ENCODE data around the gene SPTBN2. TPM values are rescaled to one million over a fixed set of nuclear protein-coding genes. Genes with fewer than 3 reads are reported as not detected.
"Not testable (repeated sequence)": the region's sequence is repeated elsewhere in the genome, so short reads cannot be mapped to it uniquely, and the experiment has no call there.

SPTBN2 gene
- total and polyA plus RNA-seq, 4 donors, result 34.6 to 88.2 (median 74.1) TPM

- no peaks in the 10 kb centered on the region for H3K9me3 ChIP-seq (ENCODE audit: control insufficient read depth, insufficient read depth, low read length)
- 96% methylated on average over 5 of the region's 7 CpGs for WGBS (ENCODE audit: insufficient coverage)
- H3K36me3 ChIP-seq (ENCODE audit: control insufficient read depth, insufficient read depth, low read length), result peaks cover 67% of the 10 kb centered on the region
- no peak for DNase-seq (ENCODE audit: low read depth in 4 of 6, low spot score in 6 of 6)
- H3K4me1 ChIP-seq (ENCODE audit: control insufficient read depth, insufficient read depth, low read length), result no peaks in the 10 kb centered on the region
- no peaks in the 10 kb centered on the region for H3K27me3 ChIP-seq (ENCODE audit: control insufficient read depth, insufficient read depth, low read length)
- no peak overlapping the region for H3K27ac ChIP-seq (ENCODE audit: low read depth, low read length)
- H3K4me3 ChIP-seq (ENCODE audit: low read depth, low read length), result no peak overlapping the region
These were observed 76.4 kb downstream of the SPTBN2 start for GRCh38 chr11:66652651-66653050.

- Histone ChIP-seq H3K27ac (ENCODE audit: low read depth, low read length) (no peak overlapping the region), H3K4me1 (ENCODE audit: control insufficient read depth, insufficient read depth, low read length) (no peaks in the 10 kb centered on the region), H3K27me3 (ENCODE audit: control insufficient read depth, insufficient read depth, low read length) (no peaks in the 10 kb centered on the region), H3K4me3 (ENCODE audit: low read depth, low read length) (no peak overlapping the region), H3K36me3 (ENCODE audit: control insufficient read depth, insufficient read depth, low read length) (peaks cover 69% of the 10 kb centered on the region), H3K9me3 (ENCODE audit: control insufficient read depth, insufficient read depth, low read length) (no peaks in the 10 kb centered on the region)
- no peak for DNase-seq (ENCODE audit: low read depth in 4 of 6, low spot score in 6 of 6)
- no CpG with 5 or more reads among the region's 2 CpGs for WGBS (ENCODE audit: insufficient coverage)
These were observed 78.0 kb downstream of the SPTBN2 start for GRCh38 chr11:66651016-66651415.

- peaks cover 64% of the 10 kb centered on the region for H3K36me3 ChIP-seq (ENCODE audit: control insufficient read depth, insufficient read depth, low read length)
- no peaks in the 10 kb centered on the region for H3K9me3 ChIP-seq (ENCODE audit: control insufficient read depth, insufficient read depth, low read length)
- DNase-seq (ENCODE audit: low read depth in 4 of 6, low spot score in 6 of 6), result no peak
- 85% methylated on average over 5 of the region's 5 CpGs for WGBS (ENCODE audit: insufficient coverage)
- no peak overlapping the region for H3K4me3 ChIP-seq (ENCODE audit: low read depth, low read length)
- no peaks in the 10 kb centered on the region for H3K27me3 ChIP-seq (ENCODE audit: control insufficient read depth, insufficient read depth, low read length)
- no peak overlapping the region for H3K27ac ChIP-seq (ENCODE audit: low read depth, low read length)
- H3K4me1 ChIP-seq (ENCODE audit: control insufficient read depth, insufficient read depth, low read length), result no peaks in the 10 kb centered on the region
These were observed 79.1 kb downstream of the SPTBN2 start for GRCh38 chr11:66649903-66650302.

GRCh38 chr11:66646828-66647227 lies 82.2 kb downstream of the SPTBN2 start:
- Histone ChIP-seq H3K27ac (ENCODE audit: low read depth, low read length) (no peak overlapping the region), H3K4me3 (ENCODE audit: low read depth, low read length) (no peak overlapping the region), H3K27me3 (ENCODE audit: control insufficient read depth, insufficient read depth, low read length) (no peaks in the 10 kb centered on the region), H3K36me3 (ENCODE audit: control insufficient read depth, insufficient read depth, low read length) (peaks cover 59% of the 10 kb centered on the region), H3K4me1 (ENCODE audit: control insufficient read depth, insufficient read depth, low read length) (peaks cover 11% of the 10 kb centered on the region), H3K9me3 (ENCODE audit: control insufficient read depth, insufficient read depth, low read length) (no peaks in the 10 kb centered on the region)
- no peak for DNase-seq (ENCODE audit: low read depth in 4 of 6, low spot score in 6 of 6)
- no CpG with 5 or more reads among the region's 4 CpGs for WGBS (ENCODE audit: insufficient coverage)

GRCh38 chr11:66643745-66644437 lies 85.1 kb downstream of the SPTBN2 start:
- H3K36me3 ChIP-seq (ENCODE audit: control insufficient read depth, insufficient read depth, low read length), result peaks cover 41% of the 10 kb centered on the region

GRCh38 chr11:66641834-66642233 lies 87.2 kb downstream of the SPTBN2 start:
- H3K4me1 ChIP-seq (ENCODE audit: control insufficient read depth, insufficient read depth, low read length), result peaks cover 24% of the 10 kb centered on the region

More at GRCh38 chr11:66643745-66644437, 85.1 kb downstream of the SPTBN2 start:
- H3K9me3 ChIP-seq (ENCODE audit: control insufficient read depth, insufficient read depth, low read length), result no peaks in the 10 kb centered on the region
- H3K4me1 ChIP-seq (ENCODE audit: control insufficient read depth, insufficient read depth, low read length), result peaks cover 15% of the 10 kb centered on the region
- no peak overlapping the region for H3K27ac ChIP-seq (ENCODE audit: low read depth, low read length)
- no peak for DNase-seq (ENCODE audit: low read depth in 4 of 6, low spot score in 6 of 6)
- H3K4me3 ChIP-seq (ENCODE audit: low read depth, low read length), result no peak overlapping the region
- H3K27me3 ChIP-seq (ENCODE audit: control insufficient read depth, insufficient read depth, low read length), result no peaks in the 10 kb centered on the region
- 80% methylated on average over 24 of the region's 24 CpGs for WGBS (ENCODE audit: insufficient coverage)

GRCh38 chr11:66639814-66640340 lies 89.1 kb downstream of the SPTBN2 start:
- 58% methylated on average over 2 of the region's 10 CpGs for WGBS (ENCODE audit: insufficient coverage)
- Histone ChIP-seq H3K4me3 (ENCODE audit: low read depth, low read length) (peak overlapping the region; percentile 90), H3K4me1 (ENCODE audit: control insufficient read depth, insufficient read depth, low read length) (peaks cover 24% of the 10 kb centered on the region), H3K36me3 (ENCODE audit: control insufficient read depth, insufficient read depth, low read length) (peaks cover 27% of the 10 kb centered on the region)
- not testable (repeated sequence) for H3K27ac ChIP-seq (ENCODE audit: low read depth, low read length); H3K9me3 ChIP-seq (ENCODE audit: control insufficient read depth, insufficient read depth, low read length); H3K27me3 ChIP-seq (ENCODE audit: control insufficient read depth, insufficient read depth, low read length); DNase-seq (ENCODE audit: low read depth in 4 of 6, low spot score in 6 of 6)

More at GRCh38 chr11:66641834-66642233, 87.2 kb downstream of the SPTBN2 start:
- Histone ChIP-seq H3K4me3 (ENCODE audit: low read depth, low read length) (peak overlapping the region; percentile 16), H3K27ac (ENCODE audit: low read depth, low read length) (no peak overlapping the region), H3K36me3 (ENCODE audit: control insufficient read depth, insufficient read depth, low read length) (peaks cover 31% of the 10 kb centered on the region), H3K27me3 (ENCODE audit: control insufficient read depth, insufficient read depth, low read length) (no peaks in the 10 kb centered on the region), H3K9me3 (ENCODE audit: control insufficient read depth, insufficient read depth, low read length) (no peaks in the 10 kb centered on the region)
- no CpG with 5 or more reads among the region's 3 CpGs for WGBS (ENCODE audit: insufficient coverage)
- DNase-seq (ENCODE audit: low read depth in 4 of 6, low spot score in 6 of 6), result peak in 1 of 6 donors; percentile 58

GRCh38 chr11:66639066-66639813 lies 89.8 kb downstream of the SPTBN2 start:
- Histone ChIP-seq H3K27ac (ENCODE audit: low read depth, low read length) (peak overlapping the region; percentile 98), H3K27me3 (ENCODE audit: control insufficient read depth, insufficient read depth, low read length) (no peaks in the 10 kb centered on the region), H3K4me1 (ENCODE audit: control insufficient read depth, insufficient read depth, low read length) (peaks cover 24% of the 10 kb centered on the region), H3K4me3 (ENCODE audit: low read depth, low read length) (peak overlapping the region; percentile 90), H3K9me3 (ENCODE audit: control insufficient read depth, insufficient read depth, low read length) (no peaks in the 10 kb centered on the region), H3K36me3 (ENCODE audit: control insufficient read depth, insufficient read depth, low read length) (peaks cover 26% of the 10 kb centered on the region)
- peak in 5 of 6 donors; percentile 15 to 78 (median 49) for DNase-seq (ENCODE audit: low read depth in 4 of 6, low spot score in 6 of 6)
- 0% methylated on average over 15 of the region's 27 CpGs for WGBS (ENCODE audit: insufficient coverage)

GRCh38 chr11:66638177-66639065 lies 90.6 kb downstream of the SPTBN2 start, which contains the start of gene RBM4:
Gene RBM4 (plus strand): TSS chr11:66638703. CDS start chr11:66639712, 1,009 bp downstream.
- Histone ChIP-seq H3K4me1 (ENCODE audit: control insufficient read depth, insufficient read depth, low read length) (peaks cover 16% of the 10 kb centered on the region), H3K4me3 (ENCODE audit: low read depth, low read length) (peak within 1 kb of the TSS; percentile 90), H3K27ac (ENCODE audit: low read depth, low read length) (peak within 1 kb of the TSS; percentile 98), H3K27me3 (ENCODE audit: control insufficient read depth, insufficient read depth, low read length) (no peaks in the 10 kb centered on the region), H3K36me3 (ENCODE audit: control insufficient read depth, insufficient read depth, low read length) (peaks cover 19% of the 10 kb centered on the region), H3K9me3 (ENCODE audit: control insufficient read depth, insufficient read depth, low read length) (no peaks in the 10 kb centered on the region)
- whole genome bisulfite sequencing (ENCODE audit: insufficient coverage), result under 1% methylated on average over 63 of the region's 63 CpGs
- peak; percentile 99 to 100 (median 100) for DNase-seq (ENCODE audit: low read depth in 4 of 6, low spot score in 6 of 6)

All from spinal cord (tissue), 10 donors.